Lung (tissue), 12 donors: ENCODE results near the gene PUS3. TPM values are rescaled to one million over a fixed set of nuclear protein-coding genes. Genes with fewer than 3 reads are reported as not detected.

Experiments
- ATAC-seq: fragments of 200-7000 bp; cut with Tn5 transposase; one replicate; pipeline ENCODE4 v1.9.1; 2020; ENCODE audit warnings: moderate number of reproducible peaks; ENCODE audit not compliant: insufficient read depth, low FRiP score
- DNase-seq, 3 donors: peaks; one replicate each; pipeline ENCODE4 v3.0.0-alpha.2; 2013 to 2017
- H3K27ac ChIP-seq, 2 donors: one replicate each; pipeline ENCODE4 v1.5.1; 2013; ENCODE audit warnings: mild to moderate bottlenecking in 2 of 2, moderate library complexity in 2 of 2, control low read depth in 1 of 2, inconsistent platforms in 1 of 2, low read depth in 1 of 2, low read length in 1 of 2
- H3K27me3 ChIP-seq, 3 donors: one replicate each; pipeline ENCODE4 v1.5.1; 2013; ENCODE audit warnings: low read length in 2 of 3; ENCODE audit not compliant: control insufficient read depth in 3 of 3, insufficient read depth in 3 of 3
- H3K36me3 ChIP-seq, 4 donors: one replicate each; pipeline ENCODE4 v1.5.1; 2013; ENCODE audit warnings: low read length in 4 of 4, mild to moderate bottlenecking in 1 of 4, moderate library complexity in 1 of 4; ENCODE audit not compliant: control insufficient read depth in 4 of 4, insufficient read depth in 4 of 4
- H3K4me1 ChIP-seq, 5 donors: one replicate each; pipeline ENCODE4 v1.5.1; 2013; ENCODE audit warnings: low read length in 5 of 5, mild to moderate bottlenecking in 2 of 5, moderate library complexity in 1 of 5; ENCODE audit not compliant: control insufficient read depth in 5 of 5, insufficient read depth in 5 of 5
- H3K4me3 ChIP-seq: one replicate; pipeline ENCODE4 v1.5.1; 2013; ENCODE audit warnings: mild to moderate bottlenecking, control low read depth, moderate library complexity
- H3K9ac ChIP-seq, 2 donors: one replicate each; pipeline ENCODE4 v1.5.1; 2013; ENCODE audit warnings: low read length in 2 of 2, control low read depth in 1 of 2; ENCODE audit not compliant: insufficient read depth in 1 of 2
- H3K9me3 ChIP-seq, 4 donors: one replicate each; pipeline ENCODE4 v1.5.1; 2013; ENCODE audit warnings: low read length in 3 of 4, mild to moderate bottlenecking in 1 of 4, moderate library complexity in 1 of 4; ENCODE audit not compliant: control insufficient read depth in 4 of 4, insufficient read depth in 3 of 4
- CTCF ChIP-seq: IDR thresholded peaks from 2 replicates; pipeline ENCODE4 v1.5.1; 2012; ENCODE audit warnings: mild to moderate bottlenecking; ENCODE audit errors: control extremely low read depth, extremely low read depth
- WGBS, 2 donors: extraction: QIAGEN DNeasy Blood & Tissue Kit; methylation state at CpG; one replicate each; pipeline ENCODE4 v1.1.7; 2013; 5-methylcytosine and 5-hydroxymethylcytosine counted together
- polyA plus RNA-seq, 2 donors: library from polyadenylated mRNA; stranded (reverse); fragments of 200-250 nt; gene quantifications; one replicate each; pipeline ENCODE4 v1.2.1, GENCODE V29; 2013
- total RNA-seq, 2 donors: library from RNA; depleted of rRNA in 1 of 2; stranded (reverse); fragments of >200 nt in 1 of 2; gene quantifications; one replicate each; pipeline ENCODE4 v1.2.1, GENCODE V29; 2014 to 2021
- donor health status: control.
- donor health status: control.
- donor health status: Bipolar disorder and iron deficiency.
- donor health status: healthy.
- donor health status: DM: yes; HTN: yes; CAD: no.

Gene PUS3
- total and polyA plus RNA-seq, 4 donors = 6.9 to 15.7 (median 10.8) TPM

- no peak for ATAC-seq
- peak overlapping the region; percentile 24 for H3K4me3 ChIP-seq
- WGBS, 2 donors = 48 to 57% methylated on average over 11 of the region's 11 CpGs
These were observed 1.7 kb upstream of the PUS3 start for GRCh38 chr11:125904678-125905077.

GRCh38 chr11:125903711-125904659, 979 bp upstream of the PUS3 start, which contains the start of gene DDX25:
TSS of gene DDX25 (plus strand) at chr11:125904508. CDS start at chr11:125904518, 10 bp downstream.
- H3K27me3 ChIP-seq = peaks cover 0 to 13% (median 12%) of the 10 kb centered on the region in 3 donors
- no peak for ATAC-seq
- no peak within 1 kb of the TSS for H3K9ac ChIP-seq

More at GRCh38 chr11:125904678-125905077, 1.7 kb upstream of the PUS3 start:
- H3K9me3 ChIP-seq = no peaks in the 10 kb centered on the region
- DNase-seq = no peak
- no peak overlapping the region for H3K9ac ChIP-seq
- no peak for TF ChIP-seq CTCF
- peaks cover 0 to 14% (median 9%) of the 10 kb centered on the region in 5 donors for H3K4me1 ChIP-seq
- H3K27me3 ChIP-seq = peaks cover 0 to 13% (median 12%) of the 10 kb centered on the region in 3 donors
- peaks cover 2 to 6% (median 4%) of the 10 kb centered on the region in 4 donors for H3K36me3 ChIP-seq
- H3K27ac ChIP-seq = no peak overlapping the region

GRCh38 chr11:125902277-125902926, 604 bp downstream of the PUS3 start:
- peaks cover 5 to 15% (median 8%) of the 10 kb centered on the region in 4 donors for H3K36me3 ChIP-seq
- H3K27ac ChIP-seq = peak overlapping the region; percentile 84 to 88
- H3K9ac ChIP-seq = peak overlapping the region; percentile 67 to 69
- H3K27me3 ChIP-seq = peaks cover 0 to 13% (median 12%) of the 10 kb centered on the region in 3 donors
- WGBS, 2 donors = 50 to 53% methylated on average over 20 of the region's 20 CpGs
- peak in 1 of 3 donors; percentile 4 for DNase-seq
- no peaks in the 10 kb centered on the region for H3K9me3 ChIP-seq
- peaks cover 0 to 14% (median 9%) of the 10 kb centered on the region in 5 donors for H3K4me1 ChIP-seq
- ATAC-seq = no peak
- TF ChIP-seq CTCF = no peak
- peak overlapping the region; percentile 76 for H3K4me3 ChIP-seq

More at GRCh38 chr11:125903711-125904659, 979 bp upstream of the PUS3 start, which contains the start of gene DDX25:
- peaks cover 5 to 12% (median 8%) of the 10 kb centered on the region in 4 donors for H3K36me3 ChIP-seq
- WGBS, 2 donors = 2 to 3% methylated on average over 58 to 81 of the region's 81 CpGs
- H3K27ac ChIP-seq = no peak within 1 kb of the TSS
- peaks cover 0 to 14% (median 9%) of the 10 kb centered on the region in 5 donors for H3K4me1 ChIP-seq
- no peak for TF ChIP-seq CTCF
- H3K9me3 ChIP-seq = no peaks in the 10 kb centered on the region
- H3K4me3 ChIP-seq = peak within 1 kb of the TSS; percentile 24
- peak; percentile 22 to 44 (median 38) for DNase-seq
